GM23338 (cell line): ENCODE data around the gene EXOC6B. TPM values are rescaled to one million over a fixed set of nuclear protein-coding genes. Genes with fewer than 3 reads are reported as not detected.

Source experiments
- ATAC-seq: fragments of 200-7000 bp; cut with Tn5 transposase; 3 replicates; pipeline ENCODE4 v1.9.1; 2020
- DNase-seq: peaks from one replicate; pipeline ENCODE4 v3.0.0-alpha.2; 2015; ENCODE audit warnings: low spot score
- H2AFZ ChIP-seq: fragments of 200-600 bp; sonication (generic); 2 replicates; pipeline ENCODE4 v1.8.0; 2016; ENCODE audit warnings: antibody characterized with exemption, mild to moderate bottlenecking, moderate library complexity
- H3F3A ChIP-seq: fragments of 200-600 bp; sonication (generic); replicated peaks from 2 replicates; pipeline ENCODE4 v1.8.0; 2017; ENCODE audit warnings: antibody characterized with exemption, mixed run types, low read depth
- H3K27ac ChIP-seq: fragments of 200-600 bp; sonication (generic); 2 replicates; pipeline ENCODE4 v1.6.1; 2016; ENCODE audit warnings: low read depth
- H3K27me3 ChIP-seq: fragments of 200-600 bp; sonication (generic); 2 replicates; pipeline ENCODE4 v1.8.0; 2016; ENCODE audit warnings: mild to moderate bottlenecking, mixed run types, moderate library complexity; ENCODE audit not compliant: insufficient read depth
- H3K36me3 ChIP-seq: fragments of 200-600 bp; sonication (generic); 2 replicates; pipeline ENCODE4 v1.8.0; 2016; ENCODE audit warnings: mild to moderate bottlenecking; ENCODE audit not compliant: insufficient read depth
- H3K4me1 ChIP-seq: fragments of 200-600 bp; sonication (generic); 2 replicates; pipeline ENCODE4 v1.8.0; 2016; ENCODE audit warnings: mild to moderate bottlenecking, moderate library complexity; ENCODE audit not compliant: insufficient read depth
- H3K4me2 ChIP-seq: fragments of 200-600 bp; sonication (generic); 2 replicates; pipeline ENCODE4 v1.7.1; 2017; ENCODE audit warnings: mixed run types
- H3K4me3 ChIP-seq: fragments of 200-600 bp; sonication (generic); 2 replicates; pipeline ENCODE4 v1.6.1; 2016; ENCODE audit warnings: mixed run types
- H3K79me2 ChIP-seq: fragments of 200-600 bp; sonication (generic); replicated peaks from 2 replicates; pipeline ENCODE4 v1.8.0; 2017; ENCODE audit warnings: mild to moderate bottlenecking; ENCODE audit not compliant: insufficient read depth
- H3K9me2 ChIP-seq: fragments of 200-600 bp; sonication (generic); 2 replicates; pipeline ENCODE4 v1.8.0; 2017; ENCODE audit not compliant: insufficient read depth
- H4K20me1 ChIP-seq: fragments of 200-600 bp; sonication (generic); replicated peaks from 2 replicates; pipeline ENCODE4 v1.8.0; 2017; ENCODE audit warnings: mild to moderate bottlenecking; ENCODE audit not compliant: insufficient read depth
- H3K27ac Mint-ChIP-seq: 2 replicates; pipeline ENCODE4 v1.8.0; 2020; ENCODE audit warnings: inconsistent platforms, mild to moderate bottlenecking, moderate library complexity, mixed read lengths
- H3K27me3 Mint-ChIP-seq: 3 replicates; pipeline ENCODE4 v1.8.0; 2022; ENCODE audit warnings: low read depth, mild to moderate bottlenecking, moderate library complexity, mixed read lengths, inconsistent platforms; ENCODE audit not compliant: insufficient read depth, poor library complexity
- H3K36me3 Mint-ChIP-seq: 3 replicates; pipeline ENCODE4 v1.8.0; 2021; ENCODE audit warnings: low read depth, mild to moderate bottlenecking, inconsistent platforms, moderate library complexity, mixed read lengths
- H3K4me1 Mint-ChIP-seq: 3 replicates; pipeline ENCODE4 v1.8.0; 2020; ENCODE audit warnings: mild to moderate bottlenecking, inconsistent platforms, mixed read lengths
- H3K4me3 Mint-ChIP-seq: 3 replicates; pipeline ENCODE4 v1.8.0; 2021; ENCODE audit warnings: moderate library complexity, mild to moderate bottlenecking, inconsistent platforms, mixed read lengths
- H3K9me3 Mint-ChIP-seq: 3 replicates; pipeline ENCODE4 v1.8.0; 2020; ENCODE audit warnings: moderate library complexity, mild to moderate bottlenecking, inconsistent platforms, mixed read lengths
- CREB1 ChIP-seq: fragments of 250-450 bp; sonication (Bioruptor Pico); IDR thresholded peaks from 2 replicates; pipeline ENCODE4 v1.5.0; 2020; ENCODE audit warnings: low read depth, mild to moderate bottlenecking, moderate library complexity
- EZH2 ChIP-seq: fragments of 200-600 bp; sonication (generic); IDR thresholded peaks from one replicate; pipeline ENCODE4 v1.8.0; 2017; ENCODE audit warnings: antibody characterized with exemption, mild to moderate bottlenecking, low read depth; ENCODE audit not compliant: unreplicated experiment
- EZH2phosphoT487 ChIP-seq: fragments of 200-600 bp; sonication (generic); IDR thresholded peaks from one replicate; pipeline ENCODE4 v1.8.1; 2018; ENCODE audit warnings: antibody characterized with exemption; ENCODE audit not compliant: unreplicated experiment
- JUNB ChIP-seq: IDR thresholded peaks from one replicate; pipeline ENCODE4 v1.6.1; 2016; ENCODE audit warnings: antibody characterized with exemption; ENCODE audit not compliant: unreplicated experiment
- NANOG ChIP-seq: IDR thresholded peaks from 2 replicates; pipeline ENCODE4 v1.6.1; 2016; ENCODE audit warnings: antibody characterized with exemption, borderline replicate concordance
- POLR2AphosphoS5 ChIP-seq: IDR thresholded peaks from 2 replicates; pipeline ENCODE4 v1.6.1; 2016; ENCODE audit warnings: antibody characterized with exemption, low read depth
- STAT1 ChIP-seq: IDR thresholded peaks from one replicate; pipeline ENCODE4 v1.6.1; 2016; ENCODE audit warnings: antibody characterized with exemption; ENCODE audit not compliant: unreplicated experiment
- ZNF114 ChIP-seq: fragments of 250-450 bp; sonication (Bioruptor Pico); IDR thresholded peaks from 2 replicates; pipeline ENCODE4 v1.5.0; 2020; ENCODE audit warnings: mild to moderate bottlenecking, moderate library complexity
- ZNF331 ChIP-seq: fragments of 250-450 bp; sonication (Bioruptor Pico); IDR thresholded peaks from 2 replicates; pipeline ENCODE4 v1.5.0; 2020; ENCODE audit warnings: low read depth, mild to moderate bottlenecking, moderate library complexity
- polyA plus RNA-seq: library from polyadenylated mRNA; unstranded; fragments of >200 nt; fragmentation: Nextera tagmentation; extraction: Ambion mirVana; gene quantifications from 2 replicates; pipeline ENCODE4 v1.2.1, GENCODE V29; 2016
- total RNA-seq: library from RNA; depleted of rRNA; stranded (reverse); fragments of >200 nt; shearing (Covaris generic); gene quantifications from 2 replicates; pipeline ENCODE4 v1.2.3, GENCODE V29; 2014
- TF ChIP-seq, protein P1 (sequence below), 2 experiments: fragments of 200-600 bp in 1 of 2; sonication (generic) in 1 of 2; conservative IDR thresholded peaks; 2 replicates each; pipeline versions ENCODE4 v1.5.1 to v1.6.1; 2016 to 2017; ENCODE audit warnings: antibody characterized with exemption in 2 of 2, low read depth in 2 of 2, mild to moderate bottlenecking in 2 of 2, moderate library complexity in 1 of 2
- TF ChIP-seq, protein P2 (sequence below): IDR thresholded peaks from 2 replicates; pipeline ENCODE4 v1.6.1; 2016; ENCODE audit warnings: antibody characterized with exemption
- TF ChIP-seq, protein P3 (sequence below): IDR thresholded peaks from one replicate; pipeline ENCODE4 v1.6.1; 2018; ENCODE audit warnings: antibody characterized with exemption; ENCODE audit not compliant: unreplicated experiment
- TF ChIP-seq, protein P4 (sequence below): fragments of 250-450 bp; sonication (Bioruptor Pico); IDR thresholded peaks from 2 replicates; pipeline ENCODE4 v1.5.0; 2020; ENCODE audit warnings: mild to moderate bottlenecking, moderate library complexity

The EXOC6B gene
- total and polyA plus RNA-seq, 2 experiments from 2014 or later = 7.2 to 45.9 TPM

DNA sequence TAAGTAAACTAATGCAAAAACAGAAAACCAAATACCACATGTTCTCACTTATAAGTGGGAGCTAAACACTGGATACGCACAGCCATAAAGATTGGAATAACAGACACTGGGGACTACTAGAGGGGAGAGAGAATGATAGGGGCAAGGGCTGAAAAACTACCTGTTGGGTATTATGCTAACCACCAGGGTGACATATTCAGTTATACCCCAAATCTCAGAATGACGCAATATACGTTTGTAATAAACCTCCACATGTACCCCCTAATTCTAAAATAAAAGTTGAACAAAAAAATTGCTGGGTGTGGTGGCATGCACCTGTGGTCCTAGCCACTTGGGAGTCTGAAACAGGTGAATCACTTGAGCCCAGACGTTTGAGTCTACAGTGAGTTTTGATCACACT lies 157.2 kb downstream of the EXOC6B start:
- ATAC-seq = no peak
- peaks cover 17% of the 10 kb centered on the region for H3K9me3 Mint-ChIP-seq
- H3K4me1 Mint-ChIP-seq = no peaks in the 10 kb centered on the region; the same call in 2 of the 3 replicates
- no peak overlapping the region; the same call in 1 of the 2 replicates for H3K27ac Mint-ChIP-seq
- DNase-seq = no peak
- Histone ChIP-seq H2AFZ (no peak overlapping the region), H3K4me1 (no peaks in the 10 kb centered on the region), H4K20me1 (no peaks in the 10 kb centered on the region), H3K36me3 (no peaks in the 10 kb centered on the region), H3K27ac (no peak overlapping the region), H3K9me2 (peaks cover 7% of the 10 kb centered on the region), H3K79me2 (peaks cover 14% of the 10 kb centered on the region), H3F3A (no peaks in the 10 kb centered on the region), H3K27me3 (no peaks in the 10 kb centered on the region), H3K4me2 (no peak overlapping the region), H3K4me3 (no peak overlapping the region)
- TF ChIP-seq ZNF114 (CRISPR knock-in tag) (no peak), EZH2 (no peak), STAT1 (no peak), NANOG (no peak), JUNB (no peak), POLR2AphosphoS5 (no peak), CREB1 (CRISPR knock-in tag) (no peak), EZH2phosphoT487 (no peak), ZNF331 (no peak)
- TF ChIP-seq, protein P1, sequence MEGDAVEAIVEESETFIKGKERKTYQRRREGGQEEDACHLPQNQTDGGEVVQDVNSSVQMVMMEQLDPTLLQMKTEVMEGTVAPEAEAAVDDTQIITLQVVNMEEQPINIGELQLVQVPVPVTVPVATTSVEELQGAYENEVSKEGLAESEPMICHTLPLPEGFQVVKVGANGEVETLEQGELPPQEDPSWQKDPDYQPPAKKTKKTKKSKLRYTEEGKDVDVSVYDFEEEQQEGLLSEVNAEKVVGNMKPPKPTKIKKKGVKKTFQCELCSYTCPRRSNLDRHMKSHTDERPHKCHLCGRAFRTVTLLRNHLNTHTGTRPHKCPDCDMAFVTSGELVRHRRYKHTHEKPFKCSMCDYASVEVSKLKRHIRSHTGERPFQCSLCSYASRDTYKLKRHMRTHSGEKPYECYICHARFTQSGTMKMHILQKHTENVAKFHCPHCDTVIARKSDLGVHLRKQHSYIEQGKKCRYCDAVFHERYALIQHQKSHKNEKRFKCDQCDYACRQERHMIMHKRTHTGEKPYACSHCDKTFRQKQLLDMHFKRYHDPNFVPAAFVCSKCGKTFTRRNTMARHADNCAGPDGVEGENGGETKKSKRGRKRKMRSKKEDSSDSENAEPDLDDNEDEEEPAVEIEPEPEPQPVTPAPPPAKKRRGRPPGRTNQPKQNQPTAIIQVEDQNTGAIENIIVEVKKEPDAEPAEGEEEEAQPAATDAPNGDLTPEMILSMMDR (conservative IDR thresholded peaks at IDR 0.05; ENCODE audit: low read depth in 2 of 2) = no peak
- TF ChIP-seq, protein P2, sequence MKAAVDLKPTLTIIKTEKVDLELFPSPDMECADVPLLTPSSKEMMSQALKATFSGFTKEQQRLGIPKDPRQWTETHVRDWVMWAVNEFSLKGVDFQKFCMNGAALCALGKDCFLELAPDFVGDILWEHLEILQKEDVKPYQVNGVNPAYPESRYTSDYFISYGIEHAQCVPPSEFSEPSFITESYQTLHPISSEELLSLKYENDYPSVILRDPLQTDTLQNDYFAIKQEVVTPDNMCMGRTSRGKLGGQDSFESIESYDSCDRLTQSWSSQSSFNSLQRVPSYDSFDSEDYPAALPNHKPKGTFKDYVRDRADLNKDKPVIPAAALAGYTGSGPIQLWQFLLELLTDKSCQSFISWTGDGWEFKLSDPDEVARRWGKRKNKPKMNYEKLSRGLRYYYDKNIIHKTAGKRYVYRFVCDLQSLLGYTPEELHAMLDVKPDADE = no peak
- TF ChIP-seq, protein P3, sequence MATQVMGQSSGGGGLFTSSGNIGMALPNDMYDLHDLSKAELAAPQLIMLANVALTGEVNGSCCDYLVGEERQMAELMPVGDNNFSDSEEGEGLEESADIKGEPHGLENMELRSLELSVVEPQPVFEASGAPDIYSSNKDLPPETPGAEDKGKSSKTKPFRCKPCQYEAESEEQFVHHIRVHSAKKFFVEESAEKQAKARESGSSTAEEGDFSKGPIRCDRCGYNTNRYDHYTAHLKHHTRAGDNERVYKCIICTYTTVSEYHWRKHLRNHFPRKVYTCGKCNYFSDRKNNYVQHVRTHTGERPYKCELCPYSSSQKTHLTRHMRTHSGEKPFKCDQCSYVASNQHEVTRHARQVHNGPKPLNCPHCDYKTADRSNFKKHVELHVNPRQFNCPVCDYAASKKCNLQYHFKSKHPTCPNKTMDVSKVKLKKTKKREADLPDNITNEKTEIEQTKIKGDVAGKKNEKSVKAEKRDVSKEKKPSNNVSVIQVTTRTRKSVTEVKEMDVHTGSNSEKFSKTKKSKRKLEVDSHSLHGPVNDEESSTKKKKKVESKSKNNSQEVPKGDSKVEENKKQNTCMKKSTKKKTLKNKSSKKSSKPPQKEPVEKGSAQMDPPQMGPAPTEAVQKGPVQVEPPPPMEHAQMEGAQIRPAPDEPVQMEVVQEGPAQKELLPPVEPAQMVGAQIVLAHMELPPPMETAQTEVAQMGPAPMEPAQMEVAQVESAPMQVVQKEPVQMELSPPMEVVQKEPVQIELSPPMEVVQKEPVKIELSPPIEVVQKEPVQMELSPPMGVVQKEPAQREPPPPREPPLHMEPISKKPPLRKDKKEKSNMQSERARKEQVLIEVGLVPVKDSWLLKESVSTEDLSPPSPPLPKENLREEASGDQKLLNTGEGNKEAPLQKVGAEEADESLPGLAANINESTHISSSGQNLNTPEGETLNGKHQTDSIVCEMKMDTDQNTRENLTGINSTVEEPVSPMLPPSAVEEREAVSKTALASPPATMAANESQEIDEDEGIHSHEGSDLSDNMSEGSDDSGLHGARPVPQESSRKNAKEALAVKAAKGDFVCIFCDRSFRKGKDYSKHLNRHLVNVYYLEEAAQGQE = no peak
- TF ChIP-seq, protein P4, sequence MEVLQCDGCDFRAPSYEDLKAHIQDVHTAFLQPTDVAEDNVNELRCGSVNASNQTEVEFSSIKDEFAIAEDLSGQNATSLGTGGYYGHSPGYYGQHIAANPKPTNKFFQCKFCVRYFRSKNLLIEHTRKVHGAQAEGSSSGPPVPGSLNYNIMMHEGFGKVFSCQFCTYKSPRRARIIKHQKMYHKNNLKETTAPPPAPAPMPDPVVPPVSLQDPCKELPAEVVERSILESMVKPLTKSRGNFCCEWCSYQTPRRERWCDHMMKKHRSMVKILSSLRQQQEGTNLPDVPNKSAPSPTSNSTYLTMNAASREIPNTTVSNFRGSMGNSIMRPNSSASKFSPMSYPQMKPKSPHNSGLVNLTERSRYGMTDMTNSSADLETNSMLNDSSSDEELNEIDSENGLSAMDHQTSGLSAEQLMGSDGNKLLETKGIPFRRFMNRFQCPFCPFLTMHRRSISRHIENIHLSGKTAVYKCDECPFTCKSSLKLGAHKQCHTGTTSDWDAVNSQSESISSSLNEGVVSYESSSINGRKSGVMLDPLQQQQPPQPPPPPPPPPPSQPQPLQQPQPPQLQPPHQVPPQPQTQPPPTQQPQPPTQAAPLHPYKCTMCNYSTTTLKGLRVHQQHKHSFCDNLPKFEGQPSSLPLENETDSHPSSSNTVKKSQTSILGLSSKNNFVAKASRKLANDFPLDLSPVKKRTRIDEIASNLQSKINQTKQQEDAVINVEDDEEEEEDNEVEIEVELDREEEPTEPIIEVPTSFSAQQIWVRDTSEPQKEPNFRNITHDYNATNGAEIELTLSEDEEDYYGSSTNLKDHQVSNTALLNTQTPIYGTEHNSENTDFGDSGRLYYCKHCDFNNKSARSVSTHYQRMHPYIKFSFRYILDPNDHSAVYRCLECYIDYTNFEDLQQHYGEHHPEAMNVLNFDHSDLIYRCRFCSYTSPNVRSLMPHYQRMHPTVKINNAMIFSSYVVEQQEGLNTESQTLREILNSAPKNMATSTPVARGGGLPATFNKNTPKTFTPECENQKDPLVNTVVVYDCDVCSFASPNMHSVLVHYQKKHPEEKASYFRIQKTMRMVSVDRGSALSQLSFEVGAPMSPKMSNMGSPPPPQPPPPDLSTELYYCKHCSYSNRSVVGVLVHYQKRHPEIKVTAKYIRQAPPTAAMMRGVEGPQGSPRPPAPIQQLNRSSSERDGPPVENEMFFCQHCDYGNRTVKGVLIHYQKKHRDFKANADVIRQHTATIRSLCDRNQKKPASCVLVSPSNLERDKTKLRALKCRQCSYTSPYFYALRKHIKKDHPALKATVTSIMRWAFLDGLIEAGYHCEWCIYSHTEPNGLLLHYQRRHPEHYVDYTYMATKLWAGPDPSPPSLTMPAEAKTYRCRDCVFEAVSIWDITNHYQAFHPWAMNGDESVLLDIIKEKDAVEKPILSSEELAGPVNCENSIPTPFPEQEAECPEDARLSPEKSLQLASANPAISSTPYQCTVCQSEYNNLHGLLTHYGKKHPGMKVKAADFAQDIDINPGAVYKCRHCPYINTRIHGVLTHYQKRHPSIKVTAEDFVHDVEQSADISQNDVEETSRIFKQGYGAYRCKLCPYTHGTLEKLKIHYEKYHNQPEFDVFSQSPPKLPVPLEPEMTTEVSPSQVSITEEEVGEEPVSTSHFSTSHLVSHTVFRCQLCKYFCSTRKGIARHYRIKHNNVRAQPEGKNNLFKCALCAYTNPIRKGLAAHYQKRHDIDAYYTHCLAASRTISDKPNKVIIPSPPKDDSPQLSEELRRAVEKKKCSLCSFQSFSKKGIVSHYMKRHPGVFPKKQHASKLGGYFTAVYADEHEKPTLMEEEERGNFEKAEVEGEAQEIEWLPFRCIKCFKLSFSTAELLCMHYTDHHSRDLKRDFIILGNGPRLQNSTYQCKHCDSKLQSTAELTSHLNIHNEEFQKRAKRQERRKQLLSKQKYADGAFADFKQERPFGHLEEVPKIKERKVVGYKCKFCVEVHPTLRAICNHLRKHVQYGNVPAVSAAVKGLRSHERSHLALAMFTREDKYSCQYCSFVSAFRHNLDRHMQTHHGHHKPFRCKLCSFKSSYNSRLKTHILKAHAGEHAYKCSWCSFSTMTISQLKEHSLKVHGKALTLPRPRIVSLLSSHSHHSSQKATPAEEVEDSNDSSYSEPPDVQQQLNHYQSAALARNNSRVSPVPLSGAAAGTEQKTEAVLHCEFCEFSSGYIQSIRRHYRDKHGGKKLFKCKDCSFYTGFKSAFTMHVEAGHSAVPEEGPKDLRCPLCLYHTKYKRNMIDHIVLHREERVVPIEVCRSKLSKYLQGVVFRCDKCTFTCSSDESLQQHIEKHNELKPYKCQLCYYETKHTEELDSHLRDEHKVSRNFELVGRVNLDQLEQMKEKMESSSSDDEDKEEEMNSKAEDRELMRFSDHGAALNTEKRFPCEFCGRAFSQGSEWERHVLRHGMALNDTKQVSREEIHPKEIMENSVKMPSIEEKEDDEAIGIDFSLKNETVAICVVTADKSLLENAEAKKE = no peak
- peaks cover 15% of the 10 kb centered on the region for H3K36me3 Mint-ChIP-seq
- H3K4me3 Mint-ChIP-seq = no peak overlapping the region
- H3K27me3 Mint-ChIP-seq = peaks cover 6% of the 10 kb centered on the region
